ENCODE data around the gene ZNF211. TPM values are rescaled to one million over a fixed set of nuclear protein-coding genes. Genes with fewer than 3 reads are reported as not detected.

The ZNF211 gene
- 17.8 TPM for polyA plus RNA-seq

DNA sequence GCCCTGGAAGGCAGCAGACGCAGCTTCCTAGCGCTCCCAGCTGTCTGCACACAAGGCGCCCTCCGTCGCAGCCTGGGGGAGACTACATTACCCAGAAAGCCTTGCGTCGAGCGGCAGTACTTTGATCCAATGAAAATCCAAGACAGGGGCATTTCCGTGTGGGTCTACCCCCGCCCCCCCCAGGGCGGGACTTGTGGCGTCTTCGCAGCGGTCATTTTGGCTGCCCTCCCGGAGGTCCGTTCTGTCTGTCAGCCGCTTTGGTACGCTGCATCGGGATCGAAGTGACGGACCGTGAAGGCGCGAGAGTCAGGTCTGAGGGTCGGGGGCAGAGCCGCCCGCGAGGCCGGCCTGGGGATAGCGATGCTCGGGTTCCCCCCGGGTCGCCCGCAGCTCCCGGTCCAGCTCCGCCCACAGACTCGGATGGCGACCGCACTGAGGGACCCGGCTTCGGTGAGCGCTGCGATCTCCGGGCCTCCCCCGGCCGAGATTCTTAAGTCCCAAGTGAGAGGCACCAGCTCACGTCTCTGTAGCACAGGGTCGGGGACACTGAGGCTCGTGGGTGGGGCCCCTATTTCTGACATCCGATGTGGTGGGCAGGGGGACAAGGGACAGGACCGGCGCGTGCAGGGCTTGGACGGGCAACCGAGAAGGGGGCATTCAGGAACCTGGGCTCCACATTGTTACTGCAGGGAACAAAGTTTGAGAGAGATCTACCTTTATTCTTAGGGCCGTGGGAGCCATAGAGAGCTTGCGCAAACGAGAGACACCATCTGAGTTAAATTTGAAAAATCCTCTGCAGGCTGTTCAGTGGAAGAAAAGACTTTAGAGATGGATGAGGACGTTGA is at the start of gene ZNF211:
ZNF211 (plus strand) TSS at position 182 of the 845 bp plus-strand sequence; CDS start at position 361, 179 bp downstream.
- Mint-ChIP-seq H3K4me1 (peaks cover 11 to 21% (median 21%) of the 10 kb centered on the region in 3 donors), H3K27me3 (no peaks in the 10 kb centered on the region), H3K4me3 (peak within 1 kb of the TSS; percentile 93 to 98 (median 96)), H3K9me3 (peaks cover 5 to 36% (median 15%) of the 10 kb centered on the region in 3 donors), H3K27ac (peak within 1 kb of the TSS; percentile 43 to 93 (median 89)), H3K36me3 (peaks cover 29% of the 10 kb centered on the region)

DNA sequence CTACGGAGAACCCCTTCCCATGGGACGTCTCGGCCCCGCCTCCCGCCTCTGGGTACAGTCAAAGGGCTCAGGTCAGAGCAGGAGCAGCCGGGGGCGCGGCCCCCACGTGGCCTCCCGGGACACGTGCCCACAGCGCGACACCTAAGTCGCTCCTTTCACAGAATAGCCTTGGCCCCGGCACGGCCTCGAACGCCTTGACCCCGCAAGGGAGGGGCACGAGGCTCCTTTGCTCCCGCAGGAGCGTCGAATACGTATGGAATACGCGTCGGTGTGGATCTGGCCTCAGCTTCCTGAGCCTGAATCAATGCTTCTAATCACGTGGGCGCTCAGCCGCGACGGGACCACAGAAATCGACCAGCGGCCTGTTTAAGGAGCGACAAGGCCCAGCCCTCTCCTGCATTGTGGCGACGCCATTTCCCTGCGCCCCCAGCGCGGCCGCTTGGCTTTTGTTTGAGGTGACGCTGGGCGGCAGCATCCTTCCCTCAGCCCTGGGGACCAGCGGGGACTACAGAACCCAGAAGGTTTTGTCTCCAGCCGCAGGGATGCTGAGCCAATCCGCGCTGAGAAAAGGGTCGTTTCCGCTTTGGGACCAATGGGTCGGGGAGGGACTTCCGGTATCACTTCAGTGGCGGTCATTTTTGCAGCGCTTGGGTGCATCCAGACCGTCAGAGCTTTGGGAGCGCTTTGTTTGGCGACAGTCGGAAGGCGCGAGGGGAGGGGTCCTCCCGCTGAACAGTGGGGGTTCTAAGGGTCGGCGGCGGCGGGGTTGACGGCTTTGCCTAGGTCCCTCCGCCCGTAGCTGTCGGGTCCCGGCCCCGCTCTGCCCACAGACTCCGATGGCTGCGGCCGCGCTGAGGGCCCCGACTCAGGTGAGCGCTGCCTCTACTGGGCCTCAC is 49.2 kb upstream of the ZNF211 start, which contains the start of gene ZIK1:
ZIK1 (plus strand) TSS at position 625 of the 896 bp plus-strand sequence; CDS start at position 837, 212 bp downstream.
- H3K36me3 Mint-ChIP-seq: peaks cover 31% of the 10 kb centered on the region
- H3K4me3 Mint-ChIP-seq: peak within 1 kb of the TSS; percentile 90 to 100 (median 94)
- peaks cover 21 to 29% (median 26%) of the 10 kb centered on the region in 3 donors for H3K9me3 Mint-ChIP-seq

DNA sequence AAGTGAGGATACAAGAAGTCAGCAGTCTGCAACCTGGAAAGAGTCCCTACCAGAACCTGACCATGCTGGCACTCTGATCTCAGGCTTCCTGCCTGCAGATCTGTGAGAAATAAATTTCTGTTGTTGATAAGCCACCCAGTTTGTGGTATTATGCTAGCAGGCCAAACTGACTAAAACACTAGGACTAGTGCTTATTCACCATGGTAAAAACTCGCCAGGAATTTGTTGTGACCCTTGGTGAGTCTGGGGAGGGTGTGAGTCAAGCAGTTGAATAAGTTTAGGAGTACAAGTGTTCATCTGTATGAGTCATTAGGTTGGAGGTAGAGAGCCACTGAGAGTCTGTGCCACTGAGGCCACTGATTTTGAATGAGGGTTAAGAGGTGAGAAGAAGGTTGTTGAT is 45.4 kb upstream of the ZNF211 start:
- H3K27me3 Mint-ChIP-seq: no peaks in the 10 kb centered on the region
- H3K9me3 Mint-ChIP-seq: peaks cover 29 to 49% (median 34%) of the 10 kb centered on the region in 3 donors
- H3K27ac Mint-ChIP-seq: peak overlapping the region in 1 of 3 donors; percentile 20
- H3K4me1 Mint-ChIP-seq: peaks cover 7 to 18% (median 12%) of the 10 kb centered on the region in 3 donors
- H3K36me3 Mint-ChIP-seq: peaks cover 49% of the 10 kb centered on the region
- H3K4me3 Mint-ChIP-seq: peak overlapping the region in 2 of 4 donors; percentile 1 to 33

More for the DNA sequence above, 49.2 kb upstream of the ZNF211 start, which contains the start of gene ZIK1:
- peaks cover 11 to 20% (median 18%) of the 10 kb centered on the region in 3 donors for H3K4me1 Mint-ChIP-seq
- peak within 1 kb of the TSS; percentile 53 to 92 (median 83) for H3K27ac Mint-ChIP-seq
- H3K27me3 Mint-ChIP-seq: no peaks in the 10 kb centered on the region

DNA sequence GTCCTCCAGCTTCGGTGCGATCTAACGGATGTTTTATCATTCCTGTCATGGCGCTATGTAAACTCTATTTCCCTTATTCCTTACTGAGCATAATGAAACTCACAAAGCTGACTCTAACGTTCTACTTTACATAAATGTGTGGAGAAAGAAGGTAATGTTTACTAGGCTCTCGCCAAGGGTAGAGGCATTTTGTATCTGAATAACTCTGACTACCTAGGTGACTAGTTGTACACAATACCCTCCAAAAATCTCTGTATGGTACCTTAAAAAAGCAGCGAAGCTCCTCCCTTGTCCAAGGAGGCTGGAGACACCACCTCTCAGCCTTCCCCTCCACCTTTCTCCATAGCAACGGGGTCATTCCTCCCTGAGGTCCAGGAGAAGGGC is 33.6 kb upstream of the ZNF211 start:
- Mint-ChIP-seq H3K27ac (peak overlapping the region; percentile 10 to 78 (median 24)), H3K36me3 (peaks cover 21% of the 10 kb centered on the region), H3K27me3 (peaks cover 3% of the 10 kb centered on the region), H3K9me3 (peaks cover 10 to 31% (median 18%) of the 10 kb centered on the region in 3 donors), H3K4me1 (peaks cover 4 to 12% (median 5%) of the 10 kb centered on the region in 3 donors), H3K4me3 (peak overlapping the region; percentile 88 to 95 (median 92))

DNA sequence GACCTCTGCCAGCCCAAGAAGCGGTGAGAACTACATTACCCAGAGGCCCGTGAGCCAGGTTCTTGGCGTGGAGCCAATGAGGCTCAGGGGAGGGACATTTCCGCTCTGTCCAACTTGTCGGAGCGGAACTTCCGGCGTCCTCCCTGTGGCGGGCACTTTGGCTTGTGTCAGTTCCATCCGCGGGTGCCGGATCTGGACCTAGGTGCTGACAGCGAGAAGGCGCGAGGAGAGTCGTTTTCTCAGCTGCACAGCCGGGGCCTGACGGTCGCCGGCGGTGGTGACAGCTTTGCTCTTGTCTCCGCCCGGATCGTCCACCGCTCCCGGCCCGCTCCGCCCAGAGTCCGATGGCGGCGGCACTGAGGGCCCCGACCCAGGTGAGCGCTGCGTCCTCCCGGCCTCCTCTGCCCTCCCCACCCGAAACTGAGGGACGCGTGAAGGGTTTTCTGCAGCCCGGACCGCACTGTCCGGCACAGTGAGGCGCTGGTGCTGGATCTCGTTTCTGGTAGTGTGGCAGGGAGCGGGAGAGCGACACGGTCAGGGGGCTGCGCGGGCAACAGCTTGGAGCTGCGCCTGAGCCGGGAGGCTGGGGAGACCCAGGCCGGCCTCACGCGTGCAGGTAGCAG is 33.1 kb upstream of the ZNF211 start, which contains the start of gene ZNF530:
ZNF530 (plus strand) TSS at position 125 of the 623 bp plus-strand sequence. CDS start 4,461 bp downstream, outside the sequence.
- Mint-ChIP-seq H3K27ac (peak within 1 kb of the TSS; percentile 10 to 78 (median 24)), H3K9me3 (peaks cover 10 to 36% (median 22%) of the 10 kb centered on the region in 3 donors), H3K4me1 (peaks cover 4 to 12% (median 5%) of the 10 kb centered on the region in 3 donors), H3K27me3 (peaks cover 3% of the 10 kb centered on the region), H3K36me3 (peaks cover 24% of the 10 kb centered on the region), H3K4me3 (peak within 1 kb of the TSS; percentile 88 to 95 (median 92))

DNA sequence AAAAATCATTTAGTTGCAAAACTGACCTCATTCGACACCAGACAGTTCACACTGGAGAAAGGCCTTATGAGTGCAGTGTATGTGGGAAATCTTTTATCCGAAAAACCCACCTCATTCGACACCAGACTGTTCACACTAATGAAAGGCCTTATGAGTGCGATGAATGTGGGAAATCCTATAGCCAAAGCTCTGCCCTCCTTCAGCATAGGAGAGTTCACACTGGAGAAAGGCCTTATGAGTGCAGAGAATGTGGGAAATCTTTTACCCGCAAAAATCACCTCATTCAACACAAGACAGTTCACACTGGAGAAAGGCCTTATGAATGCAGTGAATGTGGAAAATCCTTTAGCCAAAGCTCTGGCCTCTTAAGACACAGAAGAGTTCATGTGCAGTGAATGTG is 26.0 kb upstream of the ZNF211 start:
- Mint-ChIP-seq H3K4me3 (no peak overlapping the region), H3K4me1 (peaks cover 0 to 2% (median 0%) of the 10 kb centered on the region in 3 donors), H3K27ac (no peak overlapping the region), H3K36me3 (peaks cover 34% of the 10 kb centered on the region), H3K27me3 (no peaks in the 10 kb centered on the region), H3K9me3 (peaks cover 15 to 37% (median 22%) of the 10 kb centered on the region in 3 donors)

DNA sequence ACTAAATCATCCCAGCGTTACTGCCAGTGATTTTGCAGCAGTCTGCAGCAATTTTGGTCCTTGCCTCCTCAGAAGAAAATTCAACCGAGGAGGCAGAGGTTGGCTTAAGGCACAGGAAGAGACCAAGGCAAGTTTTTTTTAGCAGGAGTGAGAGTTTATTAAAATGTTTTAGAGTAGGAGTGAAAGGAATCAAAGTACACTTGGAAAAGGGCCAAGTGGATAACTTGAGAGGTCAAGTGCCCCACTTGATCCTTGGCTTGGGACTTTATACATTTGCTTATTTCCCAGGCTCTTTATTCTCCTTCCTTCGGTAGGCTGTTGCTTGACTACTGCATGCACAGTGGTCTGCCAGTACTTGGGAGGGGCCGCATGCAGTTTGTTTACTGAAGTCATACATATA is 21.9 kb upstream of the ZNF211 start:
- Mint-ChIP-seq H3K27me3 (no peaks in the 10 kb centered on the region), H3K4me3 (peak overlapping the region in 2 of 4 donors; percentile 20 to 26), H3K36me3 (peaks cover 19% of the 10 kb centered on the region), H3K4me1 (peaks cover 19 to 20% (median 20%) of the 10 kb centered on the region in 3 donors), H3K27ac (no peak overlapping the region), H3K9me3 (peaks cover 21 to 23% (median 21%) of the 10 kb centered on the region in 3 donors)

DNA sequence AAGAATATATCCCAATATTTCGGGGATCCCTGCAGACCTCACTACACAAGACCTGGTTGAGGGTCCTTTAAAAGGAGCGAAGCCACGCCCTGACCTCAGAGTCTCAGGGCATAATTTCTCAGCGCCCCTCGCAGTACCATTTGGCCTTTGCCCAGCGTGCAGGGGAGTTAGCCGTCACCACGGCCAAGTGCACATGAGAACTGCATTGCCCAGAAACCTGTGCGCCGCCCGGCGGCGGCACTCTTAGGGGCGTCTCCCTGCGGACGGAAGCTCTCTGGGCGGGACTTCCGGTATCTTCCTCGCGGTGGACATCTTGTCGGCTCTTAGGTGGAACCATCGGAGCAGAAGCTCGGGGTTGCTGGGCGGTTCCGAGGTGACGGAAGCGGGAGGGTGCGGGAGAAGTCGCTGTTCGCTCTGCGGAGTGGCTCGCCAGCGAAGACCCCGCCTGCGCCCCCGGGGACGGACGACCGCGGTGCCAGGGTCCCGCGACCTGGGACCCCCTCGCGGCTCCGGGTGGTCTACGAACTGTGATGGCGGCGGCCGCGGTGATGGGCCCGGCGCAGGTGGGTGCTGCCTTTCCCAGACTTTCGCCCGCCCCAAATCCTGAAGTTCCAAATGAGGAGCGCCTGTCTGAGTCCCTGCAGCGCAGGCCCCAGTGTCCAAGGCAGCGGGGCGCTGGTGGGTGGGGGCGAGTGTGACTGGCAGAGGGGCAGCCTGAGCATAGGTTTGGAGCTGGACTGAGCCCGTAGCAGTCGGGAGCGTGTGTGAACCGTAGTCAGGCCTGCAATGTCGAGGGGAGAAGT is 18.8 kb upstream of the ZNF211 start, which contains the start of gene ZNF134:
ZNF134 (plus strand) TSS at position 302 of the 803 bp plus-strand sequence. CDS start 5,227 bp downstream, outside the sequence.
- Mint-ChIP-seq H3K9me3 (peaks cover 28 to 38% (median 32%) of the 10 kb centered on the region in 3 donors), H3K27me3 (no peaks in the 10 kb centered on the region), H3K36me3 (peaks cover 37% of the 10 kb centered on the region), H3K27ac (peak within 1 kb of the TSS; percentile 85 to 91 (median 86)), H3K4me1 (peaks cover 20 to 23% (median 20%) of the 10 kb centered on the region in 3 donors), H3K4me3 (peak within 1 kb of the TSS; percentile 91 to 98 (median 96))

DNA sequence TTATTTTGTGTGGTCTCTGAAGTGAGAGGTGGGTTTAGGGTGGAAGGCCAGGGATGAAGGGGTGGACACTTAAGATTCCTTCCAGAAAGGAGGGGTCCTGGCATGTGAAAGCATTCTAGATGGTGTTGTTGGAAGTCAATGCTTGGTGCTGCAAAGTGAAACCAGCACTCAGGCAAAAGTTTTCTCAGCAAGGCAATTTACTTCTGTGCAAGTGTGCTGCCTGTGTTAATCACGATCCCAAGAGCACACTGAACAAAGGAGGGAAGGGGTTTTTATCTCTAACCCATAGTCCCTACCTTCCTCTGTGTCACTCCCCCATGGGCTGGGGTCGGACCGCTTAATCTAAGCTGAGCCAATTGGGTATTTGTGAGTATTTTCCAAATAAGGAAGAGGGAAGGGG is 17.6 kb upstream of the ZNF211 start:
- peak overlapping the region; percentile 74 to 98 (median 94) for H3K4me3 Mint-ChIP-seq
- H3K4me1 Mint-ChIP-seq: peaks cover 20 to 23% (median 20%) of the 10 kb centered on the region in 3 donors
- no peaks in the 10 kb centered on the region for H3K27me3 Mint-ChIP-seq
- peaks cover 49% of the 10 kb centered on the region for H3K36me3 Mint-ChIP-seq
- H3K27ac Mint-ChIP-seq: peak overlapping the region; percentile 10 to 72 (median 63)
- H3K9me3 Mint-ChIP-seq: peaks cover 37 to 49% (median 39%) of the 10 kb centered on the region in 3 donors

DNA sequence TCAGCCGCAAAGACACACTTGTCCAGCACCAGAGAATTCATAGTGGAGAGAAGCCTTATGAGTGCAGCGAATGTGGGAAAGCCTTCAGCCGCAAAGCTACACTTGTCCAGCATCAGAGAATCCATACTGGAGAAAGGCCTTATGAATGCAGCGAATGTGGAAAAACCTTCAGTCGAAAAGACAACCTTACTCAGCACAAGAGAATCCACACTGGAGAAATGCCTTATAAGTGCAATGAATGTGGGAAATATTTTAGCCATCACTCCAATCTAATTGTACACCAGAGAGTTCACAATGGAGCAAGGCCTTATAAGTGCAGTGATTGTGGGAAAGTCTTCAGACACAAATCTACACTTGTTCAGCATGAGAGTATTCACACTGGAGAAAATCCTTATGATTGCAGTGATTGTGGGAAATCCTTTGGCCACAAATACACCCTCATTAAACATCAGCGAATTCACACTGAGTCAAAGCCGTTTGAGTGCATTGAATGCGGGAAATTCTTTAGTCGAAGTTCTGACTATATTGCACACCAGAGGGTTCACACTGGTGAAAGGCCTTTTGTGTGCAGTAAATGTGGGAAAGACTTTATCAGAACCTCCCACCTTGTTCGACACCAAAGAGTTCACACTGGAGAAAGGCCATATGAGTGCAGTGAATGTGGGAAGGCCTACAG is 12.2 kb upstream of the ZNF211 start:
- Mint-ChIP-seq H3K9me3 (peaks cover 28 to 46% (median 44%) of the 10 kb centered on the region in 3 donors), H3K27me3 (no peaks in the 10 kb centered on the region), H3K4me3 (peak overlapping the region in 1 of 4 donors; percentile 52), H3K36me3 (peaks cover 55% of the 10 kb centered on the region), H3K4me1 (peaks cover 2 to 6% (median 2%) of the 10 kb centered on the region in 3 donors), H3K27ac (peak overlapping the region in 1 of 3 donors; percentile 16)

DNA sequence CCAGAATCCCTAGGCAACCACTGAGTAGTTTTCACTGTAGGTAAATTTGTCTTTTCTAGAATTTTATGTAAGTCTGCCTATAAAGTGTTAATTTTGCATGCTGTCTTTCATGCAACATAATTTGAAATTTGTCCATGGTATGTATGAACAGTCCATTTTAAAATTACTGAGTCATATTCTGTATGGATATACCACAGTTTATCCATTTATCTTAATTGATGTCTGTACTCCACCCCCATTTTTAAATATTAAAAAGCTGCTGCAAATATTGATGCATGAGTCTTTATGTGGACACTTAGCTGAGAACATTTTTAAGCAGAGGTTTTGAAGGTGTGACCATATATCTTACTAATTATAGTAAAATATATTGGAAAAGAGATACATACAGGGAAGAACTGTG is 9.9 kb upstream of the ZNF211 start:
- Mint-ChIP-seq H3K27ac (no peak overlapping the region), H3K9me3 (peaks cover 16 to 34% (median 32%) of the 10 kb centered on the region in 3 donors), H3K27me3 (no peaks in the 10 kb centered on the region), H3K36me3 (peaks cover 39% of the 10 kb centered on the region), H3K4me1 (no peaks in the 10 kb centered on the region), H3K4me3 (no peak overlapping the region)

DNA sequence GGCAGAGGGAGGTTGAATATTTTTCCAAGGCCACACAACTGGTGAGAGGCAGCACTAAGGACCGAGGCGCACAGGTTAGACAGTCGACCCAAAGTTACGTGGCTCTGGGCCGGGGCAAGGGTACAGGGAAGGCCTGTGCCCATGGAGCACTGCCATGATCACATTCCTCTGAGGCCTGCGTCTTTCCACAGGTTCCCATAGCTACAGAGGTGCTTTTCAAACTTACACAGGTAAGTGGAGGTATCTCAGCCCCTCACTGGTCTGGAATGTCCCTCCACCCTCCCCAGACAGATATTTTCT is 814 bp downstream of the ZNF211 start:
- Mint-ChIP-seq H3K27ac (peak overlapping the region in 2 of 3 donors; percentile 43 to 93), H3K4me3 (peak overlapping the region; percentile 93 to 98 (median 96)), H3K27me3 (no peaks in the 10 kb centered on the region), H3K9me3 (peaks cover 8 to 38% (median 19%) of the 10 kb centered on the region in 3 donors), H3K4me1 (peaks cover 11 to 21% (median 21%) of the 10 kb centered on the region in 3 donors), H3K36me3 (peaks cover 35% of the 10 kb centered on the region)

DNA sequence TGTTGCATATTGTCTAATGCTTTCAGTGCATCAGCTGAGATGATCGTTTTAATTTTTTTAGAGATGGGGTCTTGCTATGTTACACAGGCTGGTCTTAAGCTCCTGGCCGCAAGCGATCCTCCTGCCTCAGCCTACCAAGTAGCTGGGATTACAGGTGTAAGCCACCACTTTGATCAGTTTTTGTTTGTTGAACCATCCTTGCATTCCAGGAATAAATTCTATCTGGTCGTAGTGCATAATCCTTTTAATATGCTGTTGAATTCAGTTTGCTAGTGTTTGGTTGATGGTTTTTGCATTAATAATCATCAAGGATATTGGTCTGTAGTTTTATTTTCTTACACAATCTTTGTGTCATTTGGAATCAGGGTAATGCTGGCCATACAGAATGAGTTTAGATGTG is 4.4 kb downstream of the ZNF211 start:
- Mint-ChIP-seq H3K9me3 (peaks cover 24 to 59% (median 37%) of the 10 kb centered on the region in 3 donors), H3K36me3 (peaks cover 59% of the 10 kb centered on the region), H3K4me3 (no peak overlapping the region), H3K27ac (no peak overlapping the region), H3K4me1 (peaks cover 14 to 21% (median 21%) of the 10 kb centered on the region in 3 donors), H3K27me3 (no peaks in the 10 kb centered on the region)
